Effector CD4-positive, alpha-beta T cell (primary cell): ENCODE data around the gene OR1L6. TPM values are rescaled to one million over a fixed set of nuclear protein-coding genes. Genes with fewer than 3 reads are reported as not detected.

Source experiments
- DNase-seq: peaks from one replicate; pipeline ENCODE4 v3.0.0-alpha.2; 2020
- total RNA-seq: gene quantifications from one replicate; lab custom pipeline; 2026; lab: John Stamatoyannopoulos, UW

OR1L6 gene, protein sequence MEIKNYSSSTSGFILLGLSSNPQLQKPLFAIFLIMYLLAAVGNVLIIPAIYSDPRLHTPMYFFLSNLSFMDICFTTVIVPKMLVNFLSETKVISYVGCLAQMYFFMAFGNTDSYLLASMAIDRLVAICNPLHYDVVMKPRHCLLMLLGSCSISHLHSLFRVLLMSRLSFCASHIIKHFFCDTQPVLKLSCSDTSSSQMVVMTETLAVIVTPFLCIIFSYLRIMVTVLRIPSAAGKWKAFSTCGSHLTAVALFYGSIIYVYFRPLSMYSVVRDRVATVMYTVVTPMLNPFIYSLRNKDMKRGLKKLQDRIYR
- not detected for total RNA-seq

GRCh38 chr9:122742003-122742402 is at the start of gene OR1L6:
OR1L6 (plus strand) TSS chr9:122742303; CDS start chr9:122749848, 7,545 bp downstream.
- no peak for DNase-seq

GRCh38 chr9:122695696-122696095 is 46.4 kb upstream of the OR1L6 start:
- no peak for DNase-seq

DNA sequence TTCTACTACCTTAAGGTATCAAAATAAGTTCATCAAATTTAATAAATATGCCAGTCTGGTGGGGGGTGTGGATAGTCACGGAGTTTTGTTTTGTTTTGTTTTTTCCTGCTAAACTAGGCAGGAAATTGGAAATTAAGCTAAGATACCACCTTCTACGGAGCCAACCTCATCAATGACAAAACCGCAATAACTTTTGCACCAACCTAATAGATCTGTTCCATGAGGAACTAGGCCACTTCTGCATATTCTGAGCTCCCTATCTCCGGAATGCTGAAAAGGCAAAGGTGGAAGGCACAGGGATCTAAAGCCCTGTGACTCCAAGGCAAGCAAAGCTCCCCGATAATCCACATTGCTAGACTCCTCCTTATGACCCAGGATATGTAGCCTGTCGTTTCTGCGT is 24.1 kb upstream of the OR1L6 start:
- no peak for DNase-seq

GRCh38 chr9:122719218-122719617 is 22.9 kb upstream of the OR1L6 start:
- no peak for DNase-seq

DNA sequence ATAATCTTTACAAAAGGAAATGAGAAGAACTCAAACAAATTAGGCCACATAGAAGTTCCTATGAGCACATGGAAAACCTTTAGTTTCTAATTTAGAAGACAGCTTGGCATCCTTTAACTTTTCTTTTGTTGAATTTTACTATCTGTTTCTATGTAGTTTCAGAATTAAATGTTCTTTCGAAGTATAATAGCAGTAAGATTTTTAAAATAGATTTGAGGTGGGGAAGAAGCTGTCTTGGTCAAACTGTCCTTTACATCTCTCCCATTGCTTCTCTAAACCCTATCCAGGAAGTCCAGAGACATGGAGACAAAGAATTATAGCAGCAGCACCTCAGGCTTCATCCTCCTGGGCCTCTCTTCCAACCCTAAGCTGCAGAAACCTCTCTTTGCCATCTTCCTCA is 18.4 kb upstream of the OR1L6 start, which contains the start of gene OR1L4:
Gene OR1L4, plus strand, starts transcription at position 301 of the 400 bp plus-strand sequence. Its CDS starts 0 bp downstream, at position 301.
- DNase-seq, result no peak

GRCh38 chr9:122754825-122755224 is 12.7 kb downstream of the OR1L6 start:
- no peak for DNase-seq

DNA sequence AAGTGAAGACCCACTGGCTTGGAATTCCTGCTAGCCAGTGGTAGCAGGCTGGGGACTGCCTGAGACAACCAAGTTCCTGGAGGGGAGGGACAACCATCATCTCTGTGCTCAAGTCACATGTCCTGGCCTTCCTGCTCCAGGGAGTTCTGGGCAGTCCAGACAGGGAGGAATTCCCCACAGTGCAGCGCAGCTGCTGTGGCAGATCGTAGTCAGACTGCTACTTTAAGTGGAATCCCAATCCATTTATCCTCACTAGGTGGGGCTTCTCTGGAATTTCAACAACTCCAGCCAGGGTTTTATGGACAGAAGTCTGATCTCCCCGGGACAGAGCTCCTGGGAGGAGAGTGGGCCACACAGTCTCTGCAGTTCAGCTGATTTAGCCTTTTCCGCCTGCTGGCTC is 25.7 kb downstream of the OR1L6 start:
- no peak for DNase-seq

- DNase-seq, result no peak
Measured at GRCh38 chr9:122777052-122777451, 34.9 kb downstream of the OR1L6 start.

GRCh38 chr9:122777935-122778627 is 36.0 kb downstream of the OR1L6 start:
- DNase-seq, result no peak

GRCh38 chr9:122779181-122779580 is 37.1 kb downstream of the OR1L6 start:
- no peak for DNase-seq

DNA sequence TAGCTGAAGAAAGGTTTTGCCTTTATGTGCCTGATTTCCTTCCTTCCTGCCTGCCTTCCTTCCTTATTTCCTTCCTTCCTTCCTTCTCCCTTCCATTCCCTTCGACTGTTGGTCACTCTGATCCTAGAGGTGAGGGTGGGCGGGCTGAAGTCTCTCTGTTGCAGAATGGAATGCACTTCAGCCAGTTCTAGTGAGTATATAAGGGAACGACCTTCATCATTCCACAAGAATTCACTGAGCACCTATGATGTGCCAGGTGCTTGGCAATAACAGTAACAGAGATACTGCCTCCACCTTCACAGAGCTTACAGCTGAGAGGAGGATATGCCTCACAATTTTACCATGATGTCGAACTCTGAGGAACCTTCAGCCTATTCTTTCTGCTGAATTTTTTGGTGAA is 37.9 kb downstream of the OR1L6 start:
- no peak for DNase-seq

DNA sequence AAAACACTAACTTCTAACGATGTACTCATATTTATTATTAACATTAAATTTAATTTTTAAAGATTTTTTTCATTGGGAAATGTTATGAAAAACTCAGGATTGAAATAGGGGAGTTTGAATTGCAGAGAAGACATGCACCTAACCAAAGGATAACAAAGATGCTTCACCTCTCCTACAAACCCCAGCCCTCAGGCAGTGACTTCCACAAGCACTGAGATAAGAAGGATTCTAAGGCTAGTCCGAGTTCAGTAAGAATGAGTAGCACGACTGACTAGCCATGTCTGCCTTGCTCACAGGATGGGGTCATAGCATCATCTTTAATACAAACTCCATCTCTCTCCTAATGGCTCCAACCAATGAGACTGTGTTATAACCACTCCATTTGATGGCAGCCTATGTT is 39.6 kb downstream of the OR1L6 start:
- DNase-seq, result no peak

DNA sequence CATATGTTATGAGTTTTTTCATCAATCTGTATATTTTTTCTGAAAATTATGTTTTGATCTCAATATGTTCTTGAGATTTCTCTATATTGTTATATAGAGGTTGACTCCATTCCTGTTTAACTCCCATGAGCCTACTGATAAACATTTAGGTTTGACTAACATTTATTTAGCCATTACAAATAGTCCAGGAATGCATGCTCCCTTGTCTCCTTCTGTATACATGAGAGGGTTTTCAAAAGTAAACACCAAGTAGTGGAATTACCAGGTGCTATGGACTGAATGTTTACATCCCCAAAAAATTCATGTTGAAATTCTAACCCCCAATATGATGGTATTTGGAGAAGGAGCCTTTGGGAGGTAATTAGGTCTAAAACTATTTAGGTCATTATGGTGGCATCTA is 43.2 kb downstream of the OR1L6 start:
- DNase-seq, result no peak

DNA sequence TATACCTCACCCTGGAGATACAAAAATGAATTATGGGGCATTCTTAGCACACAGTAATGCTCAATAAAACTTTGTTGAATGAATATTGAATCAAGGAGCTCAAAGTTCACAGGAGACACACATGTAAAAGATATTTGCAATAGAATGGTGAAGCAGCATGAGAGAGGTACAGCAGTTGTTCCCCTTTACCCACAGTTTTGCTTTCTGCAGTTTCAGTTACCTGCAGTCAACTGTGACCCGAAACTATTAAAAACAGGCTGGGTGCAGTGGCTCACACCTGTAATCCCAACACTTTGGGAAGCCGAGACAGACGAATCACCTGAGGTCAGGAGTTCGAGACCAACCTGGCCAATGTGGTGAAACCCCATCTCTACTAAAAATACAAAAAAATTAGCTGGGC is 44.2 kb downstream of the OR1L6 start:
- no peak for DNase-seq

DNA sequence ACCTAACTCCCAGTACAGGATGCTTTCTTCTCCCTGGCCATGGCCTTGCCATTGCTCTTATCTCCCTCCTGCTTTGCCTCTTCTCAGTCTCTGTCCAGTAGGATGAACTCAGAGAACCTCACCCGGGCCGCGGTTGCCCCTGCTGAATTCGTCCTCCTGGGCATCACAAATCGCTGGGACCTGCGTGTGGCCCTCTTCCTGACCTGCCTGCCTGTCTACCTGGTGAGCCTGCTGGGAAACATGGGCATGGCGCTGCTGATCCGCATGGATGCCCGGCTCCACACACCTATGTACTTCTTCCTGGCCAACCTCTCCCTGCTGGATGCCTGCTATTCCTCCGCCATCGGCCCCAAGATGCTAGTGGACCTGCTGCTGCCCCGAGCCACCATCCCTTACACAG is 46.7 kb downstream of the OR1L6 start, which contains the start of gene OR5C1:
Gene OR5C1, plus strand, starts transcription at position 103 of the 400 bp plus-strand sequence. Its CDS starts 0 bp downstream, at position 103.
- DNase-seq, result no peak

DNA sequence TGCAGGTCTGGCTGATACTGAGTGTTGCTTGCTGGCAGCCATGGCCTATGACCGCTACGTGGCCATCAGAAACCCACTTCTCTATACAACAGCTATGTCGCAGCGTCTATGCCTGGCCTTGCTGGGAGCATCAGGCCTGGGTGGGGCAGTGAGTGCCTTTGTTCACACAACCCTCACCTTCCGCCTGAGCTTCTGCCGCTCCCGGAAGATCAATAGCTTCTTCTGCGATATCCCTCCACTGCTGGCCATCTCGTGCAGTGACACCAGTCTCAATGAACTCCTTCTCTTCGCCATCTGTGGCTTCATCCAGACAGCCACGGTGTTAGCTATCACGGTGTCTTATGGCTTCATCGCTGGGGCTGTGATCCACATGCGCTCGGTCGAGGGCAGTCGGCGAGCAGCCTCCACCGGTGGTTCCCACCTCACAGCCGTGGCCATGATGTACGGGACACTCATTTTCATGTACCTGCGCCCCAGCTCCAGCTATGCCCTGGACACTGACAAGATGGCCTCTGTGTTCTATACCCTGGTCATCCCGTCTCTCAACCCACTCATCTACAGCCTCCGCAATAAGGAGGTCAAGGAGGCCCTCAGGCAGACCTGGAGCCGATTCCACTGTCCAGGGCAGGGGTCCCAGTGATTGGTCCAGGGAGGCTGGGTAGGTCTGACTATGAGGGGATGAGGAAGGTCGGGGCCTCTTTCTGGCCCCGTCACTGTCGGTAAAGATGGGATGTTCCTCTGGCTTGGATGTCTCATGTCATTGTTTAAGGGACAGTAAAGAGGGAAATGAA is 47.3 kb downstream of the OR1L6 start:
- DNase-seq, result no peak

- DNase-seq, result no peak
Measured at GRCh38 chr9:122791872-122792669, 50.0 kb downstream of the OR1L6 start.

GRCh38 chr9:122797316-122798063 is 55.4 kb downstream of the OR1L6 start:
- DNase-seq, result no peak
